Cardiac septum (tissue), 1 donor: ENCODE measurements around the gene NFATC2. TPM values are rescaled to one million over a fixed set of nuclear protein-coding genes. Genes with fewer than 3 reads are reported as not detected.
"Not testable (repeated sequence)": the region's sequence is repeated elsewhere in the genome, so short reads cannot be mapped to it uniquely, and the experiment has no call there.

ENCODE experiments used
- DNase-seq: peaks from one replicate; pipeline ENCODE4 v3.0.0-alpha.2; 2020; ENCODE audit warnings: low spot score
- intact Hi-C: fragments of 100-400 bp; cut with DNase I; formaldehyde crosslinking; loops from one replicate; pipeline ENCODE4 v1.14.0; 2022
- total RNA-seq: library from RNA; stranded (reverse); fragmentation: NEBNext Ultra II Directional; extraction: Animal tissue kit (Norgen Biotek cat#: 25700); gene quantifications from one replicate; pipeline ENCODE4 v1.2.1, GENCODE V29; 2021
- donor health status: DM: no; HTN: no; CAD: no.

The NFATC2 gene
- total RNA-seq, 1 donor from 2014 or later, result 4.3 TPM

- intact Hi-C loops, result loop anchor here (5.0 to 10.0 kb wide), 2 partner anchors 38 to 75 kb away; no protein-coding TSS in a partner anchor
- peak; percentile 77 for DNase-seq
These were observed 27.6 kb upstream of the NFATC2 start for GRCh38 chr20:51569815-51570738.

- DNase-seq, result not testable (repeated sequence)
- intact Hi-C loops, result loop anchor here (10.0 kb wide), 1 partner anchor 74 kb away; no protein-coding TSS in a partner anchor
These were observed 26.0 kb upstream of the NFATC2 start for GRCh38 chr20:51568533-51568932.

DNA sequence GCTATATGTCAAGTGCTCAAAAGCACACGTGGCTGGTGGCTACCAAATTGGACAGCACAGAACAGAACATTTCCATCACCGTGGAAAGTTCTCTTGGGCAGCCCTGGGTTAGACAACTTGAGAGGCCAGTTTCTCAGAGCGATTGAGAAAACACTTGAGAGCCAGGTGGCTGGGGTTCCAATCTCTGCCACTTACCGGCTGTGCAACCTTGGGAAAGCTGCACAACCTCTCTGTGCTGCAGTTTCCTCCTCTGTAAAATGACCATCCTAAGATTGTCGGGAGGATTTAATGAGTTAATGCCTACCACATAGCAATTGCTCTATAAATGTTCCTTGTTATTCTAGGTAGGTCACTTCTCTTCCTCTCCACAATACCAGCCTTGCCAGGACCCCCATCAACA, 25.1 kb upstream of the NFATC2 start:
- DNase-seq, result no peak
- intact Hi-C loops, result loop anchor here (10.0 kb wide), 1 partner anchor 73 kb away; no protein-coding TSS in a partner anchor

DNA sequence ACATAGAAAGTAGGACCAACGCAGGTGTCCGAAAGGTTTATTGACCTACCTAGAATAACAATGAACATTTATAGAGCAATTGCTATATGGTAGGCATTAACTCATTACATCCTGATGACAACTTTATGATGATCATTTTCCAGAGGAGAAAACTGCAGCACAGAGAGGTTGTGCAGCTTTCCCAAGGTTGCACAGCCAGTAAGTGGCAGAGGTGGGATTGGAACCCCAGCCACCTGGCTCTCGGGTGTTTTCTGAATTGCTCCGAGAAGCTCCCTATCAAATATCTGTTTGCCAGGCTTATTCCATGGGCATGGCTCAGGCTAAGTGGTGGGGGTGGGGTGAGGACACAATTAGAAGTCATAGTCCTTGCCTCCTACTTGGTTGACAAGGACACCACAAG, 24.1 kb upstream of the NFATC2 start:
- DNase-seq, result no peak
- intact Hi-C loops, result loop anchor here (10.0 kb wide), 1 partner anchor 72 kb away; no protein-coding TSS in a partner anchor

GRCh38 chr20:51565298-51566144, 23.0 kb upstream of the NFATC2 start:
- no peak for DNase-seq
- intact Hi-C loops, result loop anchor here (2.0 to 10.0 kb wide), 2 partner anchors 71 to 117 kb away; no protein-coding TSS in a partner anchor

DNA sequence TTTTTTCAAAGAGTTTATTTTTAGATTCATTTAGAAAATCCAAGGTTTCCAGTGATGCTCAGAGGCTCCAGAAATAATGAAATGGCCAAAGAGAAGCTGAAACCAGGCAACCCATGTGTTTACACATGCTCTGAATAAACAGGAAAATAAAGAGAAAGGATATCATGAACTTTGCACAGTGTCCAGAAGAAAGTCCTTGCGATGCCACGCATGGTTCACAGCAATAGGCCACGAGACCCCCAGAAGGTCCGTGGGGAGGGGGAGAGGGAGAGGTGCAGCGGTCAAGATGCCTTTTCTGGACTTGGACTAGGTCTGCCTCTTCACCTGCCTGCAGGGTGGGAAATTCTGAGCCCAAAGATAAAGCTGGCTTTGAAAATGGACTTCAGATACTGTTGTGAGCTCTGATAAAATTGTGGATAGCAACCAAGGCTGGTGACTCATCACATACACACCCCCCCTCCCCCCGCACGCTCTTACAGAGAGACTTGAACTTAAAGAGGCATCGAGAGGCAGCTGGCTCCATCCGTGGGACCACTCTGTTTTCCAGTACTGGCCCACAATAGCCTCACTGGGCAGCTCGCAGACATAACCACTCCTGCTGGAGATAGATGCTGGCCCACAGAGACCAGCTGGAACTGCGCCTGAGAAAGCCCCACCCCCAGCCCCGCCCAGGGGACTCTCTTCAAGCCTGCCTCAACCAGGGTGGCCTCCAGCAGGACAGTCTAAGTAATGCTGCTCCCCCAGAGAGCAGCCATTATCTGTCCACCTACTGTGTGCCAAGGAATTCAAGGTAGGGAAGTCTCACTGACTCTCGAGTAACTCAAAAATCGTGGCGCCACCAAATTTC, 21.2 kb upstream of the NFATC2 start:
- DNase-seq, result peak; percentile 76
- intact Hi-C loops, result loop anchor here (1.0 to 10.0 kb wide), 4 partner anchors 22 to 115 kb away; no protein-coding TSS in a partner anchor

GRCh38 chr20:51563174-51563485, 20.6 kb upstream of the NFATC2 start:
- no peak for DNase-seq
- intact Hi-C loops, result loop anchor here (1.0 to 10.0 kb wide), 3 partner anchors 22 to 68 kb away; no protein-coding TSS in a partner anchor

GRCh38 chr20:51562332-51563173, 20.0 kb upstream of the NFATC2 start:
- peak; percentile 88 for DNase-seq
- intact Hi-C loops, result loop anchor here (1.0 to 10.0 kb wide), 3 partner anchors 21 to 68 kb away; no protein-coding TSS in a partner anchor

GRCh38 chr20:51562027-51562331, 19.5 kb upstream of the NFATC2 start:
- intact Hi-C loops, result loop anchor here (2.0 to 10.0 kb wide), 2 partner anchors 67 to 69 kb away; no protein-coding TSS in a partner anchor
- no peak for DNase-seq

- intact Hi-C loops, result loop anchor here (10.0 kb wide), 1 partner anchor 66 kb away; no protein-coding TSS in a partner anchor
These were observed 18.2 kb upstream of the NFATC2 start for GRCh38 chr20:51560550-51561307.

DNA sequence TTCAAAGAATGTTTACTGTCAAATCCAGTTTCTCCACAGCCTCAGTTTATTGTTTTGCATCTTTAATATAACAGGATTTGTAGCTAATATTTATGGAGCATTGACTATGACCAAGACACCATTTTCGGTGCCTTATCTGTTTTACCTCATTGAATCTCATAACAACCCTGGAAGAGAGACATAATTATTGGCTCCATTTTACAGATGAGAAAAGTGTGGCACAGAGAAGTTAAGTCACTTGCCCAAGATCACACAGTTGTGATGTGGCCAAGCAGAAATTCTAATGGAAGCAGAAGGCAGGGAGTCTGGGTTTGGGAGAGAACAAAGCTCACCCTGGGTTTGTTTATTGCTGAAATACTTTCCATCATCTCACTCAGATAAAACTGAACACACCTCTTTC, 17.5 kb upstream of the NFATC2 start:
- intact Hi-C loops, result loop anchor here (10.0 kb wide), 1 partner anchor 65 kb away; no protein-coding TSS in a partner anchor
- DNase-seq, result no peak

More at GRCh38 chr20:51560550-51561307, 18.2 kb upstream of the NFATC2 start:
- DNase-seq, result no peak

GRCh38 chr20:51554538-51555165, 12.1 kb upstream of the NFATC2 start:
- intact Hi-C loops, result no loop called here
- no peak for DNase-seq

DNA sequence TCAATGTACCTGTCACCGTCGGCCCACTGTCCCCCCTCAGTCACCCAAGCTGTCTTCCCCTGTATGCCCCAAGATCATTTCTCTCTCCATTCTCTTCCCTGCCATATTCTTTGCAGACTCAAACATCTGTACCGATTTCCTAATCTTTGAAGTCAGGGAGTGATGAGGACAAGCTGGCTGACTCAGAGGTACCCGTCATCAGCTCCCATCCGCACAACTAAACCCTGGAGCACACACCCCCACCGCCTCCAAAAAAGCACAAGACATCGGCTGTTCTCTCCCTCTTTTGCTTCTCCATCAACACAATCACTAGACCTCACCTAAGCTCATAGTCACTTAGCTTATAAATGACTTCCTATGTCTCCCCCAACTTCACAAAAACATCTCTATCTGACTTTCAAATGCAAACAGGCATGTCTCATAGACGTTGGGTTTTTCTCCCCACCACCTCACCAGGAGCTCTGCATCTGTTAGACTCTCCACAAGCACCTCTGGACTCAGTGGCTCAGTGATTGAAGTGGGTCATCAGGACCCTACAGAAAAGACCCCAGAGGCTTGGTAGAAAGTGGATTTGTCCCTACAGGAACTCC, 11.5 kb upstream of the NFATC2 start:
- intact Hi-C loops, result no loop called here
- DNase-seq, result no peak

GRCh38 chr20:51551186-51551585, 8.7 kb upstream of the NFATC2 start:
- intact Hi-C loops, result no loop called here
- no peak for DNase-seq

DNA sequence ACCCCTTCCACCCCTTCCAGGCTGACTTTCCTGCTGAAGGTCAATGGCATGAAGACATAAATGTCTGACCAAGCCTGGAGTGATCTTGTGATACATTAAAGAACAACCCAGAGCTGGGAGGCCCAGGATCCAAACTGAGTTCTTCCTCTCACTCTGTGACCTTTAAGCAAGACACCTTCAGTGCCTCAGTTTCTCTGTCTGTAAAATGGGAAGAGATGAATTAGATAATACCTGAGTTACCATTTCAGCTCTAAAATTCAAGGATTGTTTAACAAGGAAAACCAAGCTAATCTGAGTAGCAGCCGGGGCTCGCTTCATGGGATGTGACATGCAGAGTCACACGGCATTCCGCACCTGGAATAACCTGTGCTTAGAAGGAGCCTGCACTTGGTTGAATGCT, 7.0 kb upstream of the NFATC2 start:
- intact Hi-C loops, result no loop called here
- DNase-seq, result no peak

DNA sequence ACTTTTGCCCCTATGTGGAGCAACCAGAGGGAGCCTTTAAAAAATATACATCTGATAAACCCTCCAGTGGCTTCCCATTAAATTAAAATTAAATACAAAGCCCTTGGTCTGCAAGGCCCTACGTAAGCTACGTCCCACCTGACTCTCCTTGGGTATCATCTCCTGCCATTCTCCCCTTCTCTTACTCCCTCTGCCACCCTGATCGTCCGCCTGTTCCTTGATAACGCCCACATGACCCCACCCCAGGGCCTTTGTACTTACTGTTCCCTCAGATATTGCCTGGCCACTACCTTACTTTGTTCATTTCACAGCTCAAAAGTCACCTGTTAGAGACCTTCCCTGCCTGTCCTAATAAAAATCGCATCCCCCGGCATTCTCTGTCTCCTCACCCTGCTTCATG, 5.4 kb upstream of the NFATC2 start:
- intact Hi-C loops, result no loop called here
- DNase-seq, result no peak

GRCh38 chr20:51545515-51545914, 3.0 kb upstream of the NFATC2 start:
- intact Hi-C loops, result no loop called here
- DNase-seq, result no peak
